Stimulated activated CD4-positive, alpha-beta T cell treated with anti-CD3 and anti-CD28 coated beads, TNF-alpha, amount 100 ng/mL, for 4 hours (primary cell): ENCODE measurements around the gene CTSS.
"Not testable (repeated sequence)": the region's sequence is repeated elsewhere in the genome, so short reads cannot be mapped to it uniquely, and the experiment has no call there.

Source experiments
- DNase-seq, 3 experiments: peaks; one replicate each; pipeline ENCODE4 v3.0.0-alpha.2; 2020; ENCODE audit warnings: low read depth in 3 of 3

CTSS gene

GRCh38 chr1:150765296-150765976 lies at the start of gene CTSS:
Gene CTSS (minus strand): TSS chr1:150765778. CDS start chr1:150764763, 1,015 bp downstream.
- DNase-seq = no peak

- DNase-seq = no peak
Observed at GRCh38 chr1:150813028-150813707, 47.6 kb upstream of the CTSS start.

- DNase-seq = no peak
Observed at GRCh38 chr1:150810958-150811659, 45.5 kb upstream of the CTSS start.

- no peak for DNase-seq
Observed at GRCh38 chr1:150809651-150810050, 44.1 kb upstream of the CTSS start.

- no peak for DNase-seq
Observed at GRCh38 chr1:150808846-150809245, 43.3 kb upstream of the CTSS start.

- no peak for DNase-seq
Observed at GRCh38 chr1:150808121-150808520, 42.5 kb upstream of the CTSS start, which contains the start of gene CTSK. Gene CTSK (minus strand): TSS chr1:150808260. CDS start chr1:150806805, 1,455 bp downstream.

- DNase-seq = no peak
Observed at GRCh38 chr1:150807249-150808023, 41.9 kb upstream of the CTSS start.

GRCh38 chr1:150805899-150806298 lies 40.3 kb upstream of the CTSS start:
- no peak for DNase-seq

GRCh38 chr1:150804671-150805070 lies 39.1 kb upstream of the CTSS start:
- DNase-seq = no peak

GRCh38 chr1:150799089-150799488 lies 33.5 kb upstream of the CTSS start:
- no peak for DNase-seq

- no peak for DNase-seq
Observed at GRCh38 chr1:150798525-150798924, 32.9 kb upstream of the CTSS start.

GRCh38 chr1:150796374-150796773 lies 30.8 kb upstream of the CTSS start:
- no peak for DNase-seq

GRCh38 chr1:150793778-150794177 lies 28.2 kb upstream of the CTSS start:
- not testable (repeated sequence) for DNase-seq

GRCh38 chr1:150793221-150793620 lies 27.6 kb upstream of the CTSS start:
- no peak for DNase-seq

GRCh38 chr1:150791585-150791984 lies 26.0 kb upstream of the CTSS start:
- no peak for DNase-seq

GRCh38 chr1:150789396-150789795 lies 23.8 kb upstream of the CTSS start:
- no peak for DNase-seq

- no peak for DNase-seq
Observed at GRCh38 chr1:150788946-150789345, 23.4 kb upstream of the CTSS start.

- no peak for DNase-seq
Observed at GRCh38 chr1:150787455-150787854, 21.9 kb upstream of the CTSS start.

GRCh38 chr1:150780510-150780909 lies 14.9 kb upstream of the CTSS start:
- DNase-seq = no peak

- DNase-seq = no peak
Observed at GRCh38 chr1:150778409-150778808, 12.8 kb upstream of the CTSS start.

GRCh38 chr1:150777544-150777943 lies 12.0 kb upstream of the CTSS start:
- DNase-seq = no peak

- DNase-seq = not testable (repeated sequence)
Observed at GRCh38 chr1:150775931-150776505, 10.4 kb upstream of the CTSS start.
